Stimulated activated CD8-positive, alpha-beta memory T cell treated with anti-CD3 and anti-CD28 coated beads, Interleukin-7, amount 100 ng/mL, for 4 hours (primary cell): Measurements from ENCODE around the gene C1orf167.

ENCODE experiments used
- DNase-seq, 2 donors: peaks; one replicate each; pipeline ENCODE4 v3.0.0-alpha.2; 2020; ENCODE audit warnings: low read depth in 2 of 2

Gene C1orf167

GRCh38 chr1:11761988-11762406 lies at the start of gene C1orf167:
C1orf167 (plus strand) TSS chr1:11762193; CDS start chr1:11764401, 2,208 bp downstream.
- DNase-seq, result no peak

DNA sequence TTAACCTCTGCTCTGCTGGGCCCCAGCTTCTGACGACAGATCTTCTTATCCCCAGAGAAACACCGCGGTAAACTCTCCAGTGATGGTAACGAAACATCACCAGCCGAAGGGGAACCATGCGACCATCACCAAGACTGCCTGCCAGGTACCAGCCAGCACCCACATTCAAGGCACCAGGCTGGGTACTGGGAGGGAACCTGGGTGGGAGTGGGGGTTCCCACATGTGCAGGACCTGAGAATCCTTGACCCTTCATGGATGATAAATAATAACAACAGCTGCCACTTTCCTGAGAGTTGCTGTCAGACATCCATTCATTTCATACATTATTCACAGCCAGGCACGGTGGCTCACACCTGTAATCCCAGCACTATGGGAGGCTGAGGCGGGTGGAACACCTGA lies 49.7 kb upstream of the C1orf167 start:
- no peak for DNase-seq

DNA sequence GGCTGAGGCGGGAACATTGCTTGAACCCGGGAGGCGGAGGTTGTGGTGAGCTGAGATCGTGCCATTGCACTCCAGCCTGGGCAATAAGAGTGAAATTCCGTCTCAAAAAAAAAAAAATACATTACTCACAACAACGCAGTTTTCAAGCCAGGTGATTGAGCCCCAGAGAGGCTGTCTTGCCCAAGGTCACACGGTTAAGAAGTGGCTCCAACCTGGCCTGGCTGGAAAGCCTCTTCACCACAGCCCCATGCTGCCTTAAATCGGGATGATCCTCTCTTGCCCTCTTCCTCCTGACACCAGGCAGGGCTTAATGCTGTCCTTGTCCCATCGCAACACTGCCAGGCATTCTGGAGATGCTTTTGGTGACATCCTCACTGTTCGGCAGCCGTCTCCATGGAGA lies 48.9 kb upstream of the C1orf167 start:
- DNase-seq, result no peak

- DNase-seq, result no peak
These were observed 47.0 kb upstream of the C1orf167 start for GRCh38 chr1:11714831-11715575.

DNA sequence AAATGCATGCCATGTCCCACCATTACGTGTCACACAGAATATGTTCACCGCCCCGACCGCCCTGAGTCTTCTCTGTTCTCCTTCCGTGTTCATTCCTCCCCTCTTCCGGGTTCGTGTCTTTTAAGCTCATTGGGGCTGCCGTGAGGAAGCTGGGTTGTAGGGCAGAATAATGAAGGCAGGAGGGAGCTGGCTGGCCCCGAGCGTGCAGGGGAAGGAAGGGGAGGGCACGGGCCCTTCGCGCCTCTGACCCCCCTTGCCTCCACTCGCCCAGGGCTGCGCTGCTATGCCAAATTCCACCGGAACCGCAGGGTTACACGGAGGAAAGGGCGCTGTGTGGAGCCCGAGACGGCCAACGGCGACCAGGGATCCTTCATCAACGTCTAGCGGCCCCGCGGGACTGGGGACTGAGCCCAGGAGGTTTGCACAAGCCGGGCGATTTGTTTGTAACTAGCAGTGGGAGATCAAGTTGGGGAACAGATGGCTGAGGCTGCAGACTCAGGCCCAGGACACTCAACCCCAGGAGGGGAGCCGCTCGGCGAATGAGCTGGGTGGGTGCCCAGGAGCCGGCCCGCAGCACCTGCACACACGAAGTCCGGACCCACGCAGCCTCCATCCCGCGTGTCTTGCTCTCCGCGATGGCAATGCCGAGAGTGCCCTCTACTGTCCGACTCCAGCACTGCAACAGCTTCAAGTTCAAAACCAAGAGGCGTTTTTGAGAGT lies 42.5 kb upstream of the C1orf167 start:
- DNase-seq, result peak; percentile 76 to 77

DNA sequence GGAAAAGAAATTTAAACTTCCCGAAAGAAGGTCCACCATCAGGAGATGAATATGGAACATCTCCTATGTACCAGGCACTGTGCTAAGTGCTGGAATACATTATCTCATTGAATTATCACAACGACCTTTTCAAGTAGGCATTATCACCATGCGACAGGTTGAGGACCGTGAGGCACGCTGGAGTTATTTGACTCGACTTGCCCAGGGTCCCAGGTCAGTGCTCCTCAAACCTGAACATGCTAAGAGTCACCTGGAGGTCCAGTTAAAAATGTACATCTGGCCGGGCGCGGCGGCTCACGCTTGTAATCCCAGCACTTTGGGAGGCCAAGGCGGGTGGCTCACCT lies 42.0 kb upstream of the C1orf167 start:
- DNase-seq, result no peak

GRCh38 chr1:11720525-11720924 lies 41.5 kb upstream of the C1orf167 start:
- DNase-seq, result no peak

DNA sequence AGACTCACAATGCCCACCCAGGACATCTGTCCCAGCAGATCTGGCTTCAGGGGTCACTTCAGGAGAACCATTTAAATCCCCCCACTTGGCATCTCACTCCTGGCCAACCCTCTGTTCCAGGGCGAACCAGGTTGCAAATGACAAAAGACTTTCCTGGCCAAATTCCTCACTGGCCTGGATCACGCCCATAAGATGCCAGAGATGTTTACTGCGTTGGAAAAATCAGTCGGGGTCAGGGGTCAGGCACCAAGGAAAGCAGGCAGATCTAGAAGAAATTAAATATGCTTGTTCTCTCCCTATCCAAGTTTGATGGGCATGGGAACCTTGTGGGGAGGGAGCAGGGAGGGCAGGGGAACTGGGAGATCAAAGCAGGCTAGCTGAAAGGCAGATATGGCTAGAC lies 40.7 kb upstream of the C1orf167 start:
- no peak for DNase-seq

DNA sequence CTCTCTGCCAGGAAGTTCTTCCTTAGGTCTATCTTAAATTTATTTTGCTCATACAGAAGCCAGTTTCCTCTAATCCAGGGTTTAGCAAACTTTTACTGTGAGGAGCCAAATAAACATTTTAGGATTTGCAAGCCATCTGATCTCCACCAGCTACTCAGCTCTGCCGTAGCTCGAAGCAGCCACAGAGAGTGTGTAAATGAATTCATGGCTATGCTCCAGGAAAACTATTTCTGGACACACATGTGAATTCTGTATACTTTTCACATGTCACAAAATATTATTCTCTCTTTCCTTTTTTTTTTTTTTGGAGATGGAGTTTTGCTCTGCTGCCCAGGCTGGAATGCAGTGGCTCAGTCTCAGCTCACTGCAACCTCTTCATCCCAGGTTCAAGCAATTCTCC lies 39.5 kb upstream of the C1orf167 start:
- DNase-seq, result no peak

DNA sequence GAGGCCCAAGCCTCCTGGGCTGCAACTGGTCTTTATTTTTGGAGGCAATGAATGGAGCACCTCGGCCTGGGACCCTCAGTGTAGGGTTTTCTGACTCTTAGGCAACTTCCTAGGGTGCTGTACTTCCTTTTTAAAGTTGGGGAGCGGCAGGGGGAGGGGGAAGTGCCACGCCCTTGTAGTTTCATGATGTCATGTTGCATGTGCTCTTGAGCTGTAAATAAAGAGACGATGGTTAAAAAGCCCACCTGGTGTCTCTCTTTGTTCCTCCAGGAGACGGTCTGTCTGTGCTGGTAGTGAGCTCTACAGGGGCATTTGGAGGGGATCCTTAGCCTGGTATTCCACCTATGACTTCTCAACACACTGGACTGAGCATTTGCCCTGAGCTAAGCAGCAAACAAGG lies 36.4 kb upstream of the C1orf167 start:
- DNase-seq, result no peak

GRCh38 chr1:11727119-11727518 lies 34.9 kb upstream of the C1orf167 start:
- no peak for DNase-seq

DNA sequence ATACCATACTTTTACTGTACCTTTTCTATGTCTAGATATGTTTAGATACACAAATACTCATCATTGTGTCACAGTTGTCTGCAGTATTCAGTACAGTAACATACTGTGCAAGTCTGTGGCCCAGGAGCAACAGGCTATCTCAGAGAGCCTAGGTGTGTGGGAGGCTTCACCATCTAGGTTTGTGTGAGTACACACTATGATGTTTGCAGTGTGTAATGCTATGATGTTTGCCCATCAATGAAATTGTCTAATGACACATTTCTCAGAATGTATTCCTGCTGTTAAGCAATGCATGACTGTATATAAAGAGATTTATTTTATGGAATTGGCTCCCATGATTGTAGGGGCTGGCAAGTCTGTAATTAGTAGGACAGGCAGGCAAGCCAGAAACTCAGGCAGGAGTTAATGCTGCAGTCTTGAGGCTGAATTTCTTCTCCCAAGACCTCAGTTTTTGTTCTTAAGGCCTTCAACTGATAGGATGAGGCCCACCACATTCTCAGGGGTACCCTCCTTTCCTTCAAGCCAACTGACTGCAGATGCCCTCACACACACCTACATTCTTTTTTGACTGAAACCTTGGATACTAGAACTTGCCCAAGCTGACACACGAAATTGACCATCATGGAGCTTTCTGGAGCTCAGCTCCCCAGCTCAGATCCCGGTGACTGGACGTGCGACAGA lies 33.7 kb upstream of the C1orf167 start:
- DNase-seq, result no peak

- DNase-seq, result no peak
These were observed 32.9 kb upstream of the C1orf167 start for GRCh38 chr1:11729155-11729497.

DNA sequence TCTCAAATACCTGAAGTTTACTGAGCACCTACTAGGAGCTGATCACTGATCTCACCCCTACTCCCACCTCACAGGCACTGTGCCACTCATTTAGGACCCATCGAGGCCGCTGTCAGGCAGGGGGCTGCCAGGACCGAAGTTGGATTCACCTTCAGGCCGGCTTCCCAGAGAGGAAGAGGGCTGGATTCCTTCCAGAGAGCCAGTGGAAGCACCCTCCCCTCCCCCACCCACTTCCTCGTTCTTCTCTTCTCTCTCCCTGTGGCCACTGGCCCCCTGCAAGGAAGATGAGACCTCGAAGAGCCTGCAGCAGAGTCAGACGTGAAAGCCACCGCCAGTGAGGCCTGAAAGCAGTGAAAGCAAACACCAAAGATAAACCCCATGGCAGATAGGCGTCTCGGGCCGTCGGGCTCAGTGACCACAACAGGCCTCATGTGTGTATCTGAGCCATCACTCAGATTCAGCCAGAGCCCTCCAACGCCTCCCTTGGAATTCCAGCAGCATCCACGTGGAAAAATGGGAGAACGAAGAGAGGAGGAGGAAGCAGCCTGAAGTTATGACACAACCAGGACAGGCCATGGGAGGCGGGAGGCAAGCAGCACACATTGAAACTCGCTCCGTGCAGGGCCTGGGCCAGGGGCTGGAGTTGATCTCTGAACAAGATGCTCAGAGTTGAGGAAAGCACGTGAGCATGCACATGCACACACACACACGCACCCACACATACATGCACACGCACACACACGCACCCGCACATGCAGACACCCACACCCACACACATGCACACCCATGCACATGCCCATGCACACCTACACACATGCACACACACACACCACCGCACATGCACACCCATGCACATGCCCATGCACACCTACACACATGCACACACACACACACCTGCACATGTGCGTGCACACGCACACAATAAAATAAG lies 32.2 kb upstream of the C1orf167 start:
- no peak for DNase-seq

- peak in 1 of 2 donors; percentile 27 for DNase-seq
These were observed 31.5 kb upstream of the C1orf167 start for GRCh38 chr1:11730429-11730891.

DNA sequence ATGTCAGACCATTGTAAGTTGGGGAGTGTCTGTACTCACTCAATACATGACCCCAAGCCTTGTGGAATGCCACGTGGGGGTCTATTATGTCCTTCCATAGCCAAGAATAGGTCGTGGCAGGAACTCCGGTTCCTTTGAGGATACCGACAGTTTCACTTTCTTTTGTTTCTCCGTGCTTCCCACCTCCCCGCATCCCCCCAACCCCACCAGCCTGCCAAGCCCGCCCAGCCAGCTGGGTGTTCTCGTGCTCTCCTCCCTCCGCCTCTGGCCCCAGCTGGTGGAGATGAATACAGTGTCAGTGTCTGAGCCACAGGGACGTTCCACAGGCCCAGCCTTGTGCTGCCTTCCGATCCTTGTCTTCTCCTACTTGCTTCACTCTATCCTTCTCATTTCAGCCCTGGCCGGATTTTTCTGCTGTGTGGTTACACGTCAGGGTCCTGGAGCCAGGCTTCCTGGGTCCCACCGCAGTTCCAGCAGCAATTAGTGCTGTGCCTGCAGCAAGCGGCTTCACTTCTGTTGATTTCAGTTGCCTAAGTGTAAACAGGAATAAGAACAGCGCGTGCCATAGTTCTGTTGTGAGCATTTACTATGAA lies 30.2 kb upstream of the C1orf167 start:
- no peak for DNase-seq

- DNase-seq, result no peak
These were observed 28.7 kb upstream of the C1orf167 start for GRCh38 chr1:11733306-11733705.

DNA sequence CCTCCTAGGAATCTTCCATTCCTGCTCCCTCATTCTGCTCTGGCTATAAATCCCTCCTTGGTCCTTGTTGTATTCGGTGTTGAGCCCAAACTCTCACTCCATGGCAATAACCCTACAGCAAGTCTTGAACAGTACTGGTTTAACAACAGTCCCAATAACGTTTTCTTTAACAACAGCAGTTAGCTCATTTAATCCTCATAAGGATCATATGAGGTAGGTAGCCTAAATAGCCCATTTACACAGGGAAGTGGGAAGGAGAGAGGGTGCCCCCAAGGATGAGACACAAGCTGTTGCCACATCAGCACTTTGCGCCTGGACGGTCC lies 26.5 kb upstream of the C1orf167 start:
- no peak for DNase-seq

DNA sequence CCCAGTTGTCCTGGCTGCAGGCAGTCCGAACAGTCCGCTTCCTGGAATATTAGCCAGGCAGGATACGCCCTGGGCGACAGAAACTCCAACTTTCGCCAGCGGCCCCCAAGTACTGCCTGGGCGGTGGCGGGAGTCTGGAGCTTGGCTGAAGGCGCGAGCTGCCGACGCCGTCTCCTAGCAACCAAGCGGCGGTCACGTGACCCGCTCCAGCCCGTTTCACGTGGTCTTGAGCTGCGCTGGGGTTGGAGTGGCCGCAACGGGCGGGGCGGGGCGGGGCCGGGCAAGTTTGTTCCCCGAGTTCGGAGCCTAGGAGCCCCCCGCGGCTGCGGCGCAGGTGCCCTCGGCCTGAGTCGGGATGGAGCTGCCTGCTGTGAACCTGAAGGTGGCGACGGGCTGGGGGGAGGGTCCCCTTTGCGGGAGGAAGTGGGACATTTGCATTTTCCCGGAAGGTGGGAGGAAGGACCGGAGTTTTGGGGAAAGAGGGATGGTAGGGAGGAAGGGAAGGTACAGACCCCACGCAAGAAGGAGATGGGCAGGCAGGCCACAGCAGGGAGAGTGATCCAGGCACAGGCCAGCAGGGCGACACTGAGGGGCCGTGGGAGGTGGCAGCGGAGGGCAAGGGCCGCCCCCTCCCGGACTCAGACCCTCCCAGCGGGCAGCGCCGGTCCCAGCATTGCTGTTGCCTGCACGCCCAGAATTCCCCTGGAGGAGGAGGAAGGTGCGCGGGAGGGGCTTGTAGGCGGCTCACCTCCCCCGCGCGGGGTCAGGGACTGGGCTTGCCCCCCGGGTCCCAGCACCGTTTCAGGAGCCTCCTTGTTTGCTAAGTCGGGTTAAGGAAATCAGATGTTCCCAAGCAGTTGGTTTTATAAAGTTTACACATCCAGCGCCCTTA lies 25.9 kb upstream of the C1orf167 start, which contains the start of gene AGTRAP:
Gene AGTRAP (plus strand): TSS at position 283 of the 892 bp plus-strand sequence. CDS start 73 bp downstream, at position 356.
- DNase-seq, result peak; percentile 69 to 82
